Mammary epithelial cell (primary cell): ENCODE data around the gene STARD13.

Source experiments
- CTCF ChIP-seq, 2 donors: IDR thresholded peaks in 1 of 2; conservative IDR thresholded peaks in 1 of 2; 2 replicates each; pipeline ENCODE4 v1.5.1; 2011 to 2012; ENCODE audit warnings: inconsistent platforms in 2 of 2, low read length in 2 of 2, mild to moderate bottlenecking in 2 of 2, control low read depth in 1 of 2, low read depth in 1 of 2; ENCODE audit not compliant: insufficient read depth in 1 of 2; ENCODE audit errors: extremely low read depth in 1 of 2
- EZH2 ChIP-seq: IDR thresholded peaks from 2 replicates; pipeline ENCODE4 v1.6.1; 2012; ENCODE audit warnings: low read length, inconsistent platforms, borderline replicate concordance

DNA sequence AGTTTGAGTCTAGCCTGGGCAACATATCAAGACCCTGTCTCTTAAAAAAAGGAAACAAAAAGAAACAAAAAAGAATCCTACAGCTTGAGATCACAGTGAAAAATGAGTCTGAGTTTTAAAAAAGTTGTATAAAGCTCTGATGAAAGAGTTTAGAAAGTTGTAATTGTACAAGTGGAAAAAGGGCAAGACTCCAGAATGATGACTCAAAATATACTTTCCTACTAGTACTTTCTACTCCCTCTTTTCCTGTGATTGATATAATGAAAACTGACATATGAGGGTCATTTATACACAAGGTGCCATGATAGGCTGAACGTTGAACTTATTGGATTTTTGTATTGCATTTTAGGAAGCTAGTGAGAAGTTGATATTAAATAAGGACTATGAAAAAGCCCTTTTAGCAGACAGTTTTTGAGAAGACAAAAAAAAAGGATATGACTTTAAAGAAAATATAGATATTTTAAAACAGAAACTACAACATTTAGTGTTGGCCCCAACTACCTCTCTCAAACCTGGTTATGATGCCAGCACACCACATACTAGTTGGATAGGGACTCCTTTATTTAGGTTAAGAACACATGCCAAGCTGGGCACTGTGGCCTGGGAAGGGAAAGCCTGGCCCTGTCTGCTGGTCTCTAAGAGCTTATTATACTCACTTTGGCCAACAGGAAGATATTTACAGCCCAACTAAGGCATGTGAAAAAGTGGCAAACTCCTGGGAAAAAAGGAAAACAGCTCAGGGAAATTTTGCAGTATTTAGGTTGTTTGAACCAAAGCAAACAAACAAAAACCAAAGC lies 152.7 kb downstream of the STARD13 start:
- TF ChIP-seq CTCF (conservative IDR thresholded peaks at IDR 0.05 in 1 of 2, IDR thresholded peaks at IDR 0.05 in 1 of 2; ENCODE audit: extremely low read depth in 1 of 2, insufficient read depth in 1 of 2, low read depth in 1 of 2, low read length in 2 of 2), result no peak
- TF ChIP-seq EZH2, result no peak
